ENCODE measurements around the gene APOL1.

The APOL1 gene

DNA sequence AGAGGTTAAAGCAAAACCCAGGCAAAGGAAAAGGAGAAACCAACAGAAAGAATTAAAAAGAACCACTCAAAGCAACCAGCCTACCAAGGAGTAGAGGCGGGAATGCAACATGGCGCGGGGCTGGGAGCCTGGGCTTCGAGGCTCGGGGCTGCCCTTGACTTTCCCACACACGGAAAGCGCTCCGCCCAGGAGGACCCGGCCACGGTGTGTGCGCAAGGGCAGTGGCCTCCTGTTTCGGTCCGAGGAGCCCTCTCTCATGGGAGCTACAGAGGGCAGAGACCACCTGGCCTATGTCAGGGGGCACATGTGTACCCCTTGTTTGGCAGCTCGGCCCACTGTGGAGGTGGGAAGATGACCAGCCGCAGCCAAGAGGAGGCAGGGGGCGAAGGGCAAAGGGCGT is 55.9 kb downstream of the APOL1 start:
- no peak for DNase-seq (ENCODE audit: low read depth)

- DNase-seq (ENCODE audit: low read depth), result no peak
Measured at GRCh38 chr22:36311386-36312085, 58.6 kb downstream of the APOL1 start.

DNA sequence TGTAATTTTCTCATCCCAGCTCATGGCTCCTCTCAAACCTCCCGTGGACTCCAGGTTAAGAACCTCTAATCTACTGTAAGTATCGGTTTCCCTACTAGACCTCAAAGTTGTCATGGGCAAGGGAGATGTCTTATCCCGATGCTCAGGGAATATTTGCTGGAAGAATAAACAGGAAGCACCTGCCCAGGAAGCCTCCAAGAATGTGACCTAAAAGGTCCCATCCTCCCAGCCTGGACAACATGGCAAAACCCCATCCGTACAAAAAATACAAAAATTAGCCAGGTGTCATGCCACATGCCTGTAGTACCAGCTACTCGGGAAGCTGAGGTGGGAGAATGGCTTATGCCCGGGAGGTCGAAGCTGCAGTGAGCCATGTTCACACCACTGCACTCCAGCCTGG is 62.4 kb downstream of the APOL1 start:
- no peak for DNase-seq (ENCODE audit: low read depth)

DNA sequence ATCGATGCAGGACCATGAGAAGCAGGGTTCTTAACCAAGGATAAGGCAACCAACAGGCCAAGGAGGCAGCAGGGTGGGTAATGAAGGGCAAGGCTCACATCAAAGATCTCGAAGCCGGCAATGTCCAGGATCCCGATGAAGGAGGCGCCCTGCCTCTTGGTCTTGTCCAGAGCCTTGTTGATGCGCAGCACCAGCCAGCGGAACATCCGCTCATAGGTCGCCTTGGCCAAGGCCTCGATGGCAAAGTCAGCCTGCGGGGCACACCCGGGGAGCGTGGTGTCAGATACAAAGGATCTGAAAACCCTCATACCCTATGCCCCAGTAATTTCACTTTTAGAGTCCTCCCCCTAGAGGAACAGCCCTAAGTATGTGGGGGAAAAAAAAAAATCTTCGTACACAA is 63.5 kb downstream of the APOL1 start:
- DNase-seq (ENCODE audit: low read depth), result no peak
